ENCODE results near the gene EPB41L2.
A peak's percentile ranks its signal among the peaks of the same experiment; 100 is the strongest.

Gene EPB41L2

GRCh38 chr6:131002661-131002980, 60.4 kb downstream of the EPB41L2 start:
- H3K27ac ChIP-seq (ENCODE audit: low read length) = no peak overlapping the region

DNA sequence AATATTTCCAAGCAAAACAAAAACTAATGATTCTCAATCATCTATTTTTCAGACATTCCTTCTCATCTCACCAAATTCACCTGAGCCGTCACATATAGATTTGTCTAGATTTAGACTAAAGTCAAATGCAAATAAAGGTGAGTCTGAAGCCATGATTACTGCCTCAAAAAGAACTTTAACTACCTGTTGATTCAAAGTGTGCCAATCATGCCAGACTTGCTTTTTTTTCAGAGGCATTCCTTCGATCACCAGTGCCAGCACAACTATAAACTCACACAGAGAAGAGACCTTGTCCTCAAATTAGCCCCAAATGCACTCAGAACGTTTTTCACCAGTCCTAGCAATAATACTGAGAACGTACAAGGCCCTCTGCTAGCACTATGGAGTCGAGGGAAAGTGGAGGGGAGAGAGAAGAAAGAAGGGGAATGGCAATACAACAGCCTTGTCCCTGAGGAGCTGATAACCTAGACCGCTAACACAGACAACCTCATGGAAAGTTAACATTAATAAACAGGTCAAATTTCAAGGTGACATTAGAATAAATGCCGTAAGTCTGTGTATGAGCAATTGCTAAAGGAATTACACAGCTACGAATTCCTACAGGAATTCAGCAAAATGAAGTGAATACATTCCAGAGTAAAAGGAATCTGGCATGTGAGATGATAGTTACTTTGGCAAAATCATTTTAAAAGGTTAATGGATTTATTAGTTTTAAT, 60.9 kb downstream of the EPB41L2 start:
- peaks cover 3 to 6% of the 10 kb centered on the region in 2 donors for H3K4me1 ChIP-seq (ENCODE audit: control insufficient read depth in 1 of 2, insufficient read depth in 2 of 2, low read length in 2 of 2)
- H3K4me3 ChIP-seq (ENCODE audit: low read depth in 1 of 2, low read length in 2 of 2) = no peak overlapping the region
- H3K9me3 ChIP-seq (ENCODE audit: control insufficient read depth in 1 of 2, low read length in 2 of 2) = peaks cover 0 to 5% of the 10 kb centered on the region in 2 donors
- no peaks in the 10 kb centered on the region for H3K36me3 ChIP-seq (ENCODE audit: control insufficient read depth in 1 of 2, insufficient read depth in 2 of 2, low read length in 2 of 2)
- H3K27me3 ChIP-seq (ENCODE audit: low read depth, low read length) = no peaks in the 10 kb centered on the region
- H3K27ac ChIP-seq (ENCODE audit: low read length) = no peak overlapping the region

More at GRCh38 chr6:131002661-131002980, 60.4 kb downstream of the EPB41L2 start:
- Histone ChIP-seq H3K4me3 (ENCODE audit: low read depth in 1 of 2, low read length in 2 of 2) (no peak overlapping the region), H3K27me3 (ENCODE audit: low read depth, low read length) (no peaks in the 10 kb centered on the region), H3K9me3 (ENCODE audit: control insufficient read depth in 1 of 2, low read length in 2 of 2) (peaks cover 0 to 10% of the 10 kb centered on the region in 2 donors), H3K4me1 (ENCODE audit: control insufficient read depth in 1 of 2, insufficient read depth in 2 of 2, low read length in 2 of 2) (peaks cover 3 to 6% of the 10 kb centered on the region in 2 donors), H3K36me3 (ENCODE audit: control insufficient read depth in 1 of 2, insufficient read depth in 2 of 2, low read length in 2 of 2) (no peaks in the 10 kb centered on the region)

GRCh38 chr6:131001111-131001736, 61.8 kb downstream of the EPB41L2 start:
- Histone ChIP-seq H3K9me3 (ENCODE audit: control insufficient read depth in 1 of 2, low read length in 2 of 2) (no peaks in the 10 kb centered on the region), H3K27me3 (ENCODE audit: low read depth, low read length) (no peaks in the 10 kb centered on the region), H3K36me3 (ENCODE audit: control insufficient read depth in 1 of 2, insufficient read depth in 2 of 2, low read length in 2 of 2) (no peaks in the 10 kb centered on the region), H3K4me3 (ENCODE audit: low read depth in 1 of 2, low read length in 2 of 2) (peak overlapping the region; percentile 22 to 45), H3K27ac (ENCODE audit: low read length) (no peak overlapping the region), H3K4me1 (ENCODE audit: control insufficient read depth in 1 of 2, insufficient read depth in 2 of 2, low read length in 2 of 2) (peaks cover 3 to 6% of the 10 kb centered on the region in 2 donors)

- Histone ChIP-seq H3K27ac (ENCODE audit: low read length) (no peak overlapping the region), H3K27me3 (ENCODE audit: low read depth, low read length) (no peaks in the 10 kb centered on the region), H3K9me3 (ENCODE audit: control insufficient read depth in 1 of 2, low read length in 2 of 2) (no peaks in the 10 kb centered on the region), H3K36me3 (ENCODE audit: control insufficient read depth in 1 of 2, insufficient read depth in 2 of 2, low read length in 2 of 2) (no peaks in the 10 kb centered on the region), H3K4me3 (ENCODE audit: low read depth in 1 of 2, low read length in 2 of 2) (no peak overlapping the region), H3K4me1 (ENCODE audit: control insufficient read depth in 1 of 2, insufficient read depth in 2 of 2, low read length in 2 of 2) (peaks cover 3 to 6% of the 10 kb centered on the region in 2 donors)
Measured at GRCh38 chr6:131000544-131000943, 62.5 kb downstream of the EPB41L2 start.

DNA sequence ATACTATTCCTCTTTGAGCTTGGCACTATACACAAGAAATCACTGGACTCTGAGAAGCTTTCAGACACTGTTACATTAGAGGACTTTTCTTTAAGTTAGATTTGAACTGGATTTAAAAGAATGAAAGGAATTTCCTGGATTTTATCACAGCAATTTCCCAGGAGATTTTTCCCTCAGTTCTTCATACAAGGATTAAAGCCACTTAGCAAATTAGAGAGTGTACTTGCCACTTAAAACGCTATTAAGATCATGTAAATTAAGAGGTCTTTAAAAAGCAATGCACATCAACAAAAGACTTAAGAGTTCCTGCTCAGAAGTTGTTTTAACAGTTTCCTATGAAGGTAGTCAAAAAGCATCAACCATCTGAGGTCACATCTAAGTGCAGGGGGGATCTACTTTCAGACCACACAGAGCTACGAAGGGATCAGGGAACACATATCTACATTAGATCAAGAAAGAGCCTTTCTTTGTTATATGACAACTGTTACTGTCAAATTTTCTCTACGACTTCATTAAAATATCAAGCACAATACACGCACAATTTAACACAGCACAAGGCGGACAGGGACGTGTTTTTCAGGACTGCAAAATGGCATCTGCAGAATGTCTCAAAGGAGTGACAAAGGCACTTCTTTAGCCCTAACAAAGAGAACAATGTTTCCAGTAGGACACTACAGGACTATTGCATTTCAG, 65.8 kb downstream of the EPB41L2 start:
- no peak overlapping the region for H3K27ac ChIP-seq (ENCODE audit: low read length)
- H3K4me1 ChIP-seq (ENCODE audit: control insufficient read depth in 1 of 2, insufficient read depth in 2 of 2, low read length in 2 of 2) = no peaks in the 10 kb centered on the region
- no peak overlapping the region for H3K4me3 ChIP-seq (ENCODE audit: low read depth in 1 of 2, low read length in 2 of 2)
- no peaks in the 10 kb centered on the region for H3K36me3 ChIP-seq (ENCODE audit: control insufficient read depth in 1 of 2, insufficient read depth in 2 of 2, low read length in 2 of 2)
- no peaks in the 10 kb centered on the region for H3K9me3 ChIP-seq (ENCODE audit: control insufficient read depth in 1 of 2, low read length in 2 of 2)
- H3K27me3 ChIP-seq (ENCODE audit: low read depth, low read length) = no peaks in the 10 kb centered on the region

DNA sequence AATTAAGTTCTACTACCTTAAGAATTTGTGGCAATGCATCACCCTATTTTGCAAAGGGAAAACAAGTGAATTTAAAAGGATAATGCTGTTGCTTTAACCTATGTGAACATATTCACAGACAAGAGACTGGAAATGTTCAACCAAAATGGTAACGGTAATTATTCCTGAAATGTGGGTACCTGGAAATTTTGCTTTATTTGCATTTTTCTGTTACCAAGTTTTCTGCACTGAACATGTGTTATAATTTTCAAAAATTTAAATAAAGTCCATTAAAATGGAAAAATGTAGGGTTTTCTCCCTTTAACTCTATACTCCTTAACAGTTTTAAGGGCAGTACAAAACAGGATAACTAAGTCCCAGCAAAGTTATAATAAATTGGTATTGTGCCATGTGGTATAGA, 66.4 kb downstream of the EPB41L2 start:
- Histone ChIP-seq H3K27ac (ENCODE audit: low read length) (no peak overlapping the region), H3K9me3 (ENCODE audit: control insufficient read depth in 1 of 2, low read length in 2 of 2) (no peaks in the 10 kb centered on the region), H3K36me3 (ENCODE audit: control insufficient read depth in 1 of 2, insufficient read depth in 2 of 2, low read length in 2 of 2) (no peaks in the 10 kb centered on the region), H3K4me3 (ENCODE audit: low read depth in 1 of 2, low read length in 2 of 2) (no peak overlapping the region), H3K27me3 (ENCODE audit: low read depth, low read length) (no peaks in the 10 kb centered on the region), H3K4me1 (ENCODE audit: control insufficient read depth in 1 of 2, insufficient read depth in 2 of 2, low read length in 2 of 2) (no peaks in the 10 kb centered on the region)

GRCh38 chr6:130995783-130996447, 67.1 kb downstream of the EPB41L2 start:
- Histone ChIP-seq H3K27ac (ENCODE audit: low read length) (no peak overlapping the region), H3K4me1 (ENCODE audit: control insufficient read depth in 1 of 2, insufficient read depth in 2 of 2, low read length in 2 of 2) (no peaks in the 10 kb centered on the region), H3K9me3 (ENCODE audit: control insufficient read depth in 1 of 2, low read length in 2 of 2) (no peaks in the 10 kb centered on the region)

DNA sequence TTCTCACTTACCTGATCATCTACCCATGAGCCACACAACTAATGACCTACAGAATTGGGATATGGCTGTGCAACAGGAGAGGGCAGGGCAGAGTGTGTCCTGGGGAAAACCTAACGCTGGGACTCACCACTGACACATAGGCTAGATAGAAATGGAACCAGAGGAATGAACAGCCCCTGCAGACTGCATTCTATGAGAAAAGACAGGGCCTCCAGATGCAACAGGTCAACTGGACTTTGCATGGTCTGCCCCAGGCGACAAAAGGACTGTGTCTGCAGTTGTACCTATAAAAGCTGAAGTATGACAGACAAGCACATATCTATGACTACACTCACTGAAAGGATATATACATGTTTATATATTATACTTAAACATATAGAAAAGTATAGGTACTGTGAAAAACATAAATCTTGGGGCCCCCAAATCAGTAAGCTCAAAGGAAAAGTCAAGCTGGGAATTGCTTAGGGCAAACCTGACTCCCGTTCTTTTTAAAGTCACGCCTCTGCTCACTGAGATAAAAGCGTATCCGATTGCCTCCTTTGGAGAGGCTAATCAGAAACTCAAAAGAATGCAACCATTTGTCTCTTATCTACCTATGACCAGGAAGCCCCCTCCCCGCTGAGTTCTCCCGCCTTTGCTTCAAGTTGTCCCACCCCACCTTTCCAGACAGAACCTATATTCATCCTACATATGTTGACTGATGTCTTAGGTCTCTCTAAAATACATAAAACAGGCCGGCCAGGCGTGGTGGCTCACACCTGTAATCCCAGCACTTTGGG, 68.5 kb downstream of the EPB41L2 start:
- Histone ChIP-seq H3K4me3 (ENCODE audit: low read depth in 1 of 2, low read length in 2 of 2) (no peak overlapping the region), H3K9me3 (ENCODE audit: control insufficient read depth in 1 of 2, low read length in 2 of 2) (no peaks in the 10 kb centered on the region), H3K4me1 (ENCODE audit: control insufficient read depth in 1 of 2, insufficient read depth in 2 of 2, low read length in 2 of 2) (peaks cover 0 to 5% of the 10 kb centered on the region in 2 donors), H3K27ac (ENCODE audit: low read length) (no peak overlapping the region), H3K36me3 (ENCODE audit: control insufficient read depth in 1 of 2, insufficient read depth in 2 of 2, low read length in 2 of 2) (no peaks in the 10 kb centered on the region), H3K27me3 (ENCODE audit: low read depth, low read length) (no peaks in the 10 kb centered on the region)

More at GRCh38 chr6:130995783-130996447, 67.1 kb downstream of the EPB41L2 start:
- Histone ChIP-seq H3K4me3 (ENCODE audit: low read depth in 1 of 2, low read length in 2 of 2) (no peak overlapping the region), H3K27me3 (ENCODE audit: low read depth, low read length) (no peaks in the 10 kb centered on the region), H3K36me3 (ENCODE audit: control insufficient read depth in 1 of 2, insufficient read depth in 2 of 2, low read length in 2 of 2) (no peaks in the 10 kb centered on the region)

DNA sequence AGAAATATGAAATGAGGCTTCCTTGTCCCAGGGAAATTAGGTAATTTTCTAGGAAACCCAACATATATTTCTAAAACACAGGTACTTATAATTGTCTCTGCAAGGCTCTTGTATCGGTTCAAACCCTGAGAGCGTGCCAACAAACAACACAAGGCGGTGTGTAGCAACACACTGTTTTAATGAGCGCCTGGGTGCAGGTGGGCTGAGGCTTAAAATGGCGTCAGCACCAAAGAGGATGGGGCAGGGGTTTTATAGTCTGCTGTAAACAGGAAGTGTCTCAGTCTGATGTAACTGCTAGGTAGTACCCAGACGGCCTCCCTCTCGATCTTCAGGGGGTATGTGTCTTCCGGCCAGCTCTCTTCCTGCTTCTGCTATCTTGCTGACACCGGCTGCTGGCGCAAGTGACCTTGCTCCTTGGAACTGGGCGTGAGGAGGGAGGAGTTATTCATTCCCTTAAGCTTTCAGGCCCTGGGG, 69.7 kb downstream of the EPB41L2 start:
- Histone ChIP-seq H3K36me3 (ENCODE audit: control insufficient read depth in 1 of 2, insufficient read depth in 2 of 2, low read length in 2 of 2) (no peaks in the 10 kb centered on the region), H3K4me1 (ENCODE audit: control insufficient read depth in 1 of 2, insufficient read depth in 2 of 2, low read length in 2 of 2) (peaks cover 0 to 5% of the 10 kb centered on the region in 2 donors), H3K4me3 (ENCODE audit: low read depth in 1 of 2, low read length in 2 of 2) (no peak overlapping the region), H3K9me3 (ENCODE audit: control insufficient read depth in 1 of 2, low read length in 2 of 2) (no peaks in the 10 kb centered on the region), H3K27me3 (ENCODE audit: low read depth, low read length) (no peaks in the 10 kb centered on the region), H3K27ac (ENCODE audit: low read length) (no peak overlapping the region)

DNA sequence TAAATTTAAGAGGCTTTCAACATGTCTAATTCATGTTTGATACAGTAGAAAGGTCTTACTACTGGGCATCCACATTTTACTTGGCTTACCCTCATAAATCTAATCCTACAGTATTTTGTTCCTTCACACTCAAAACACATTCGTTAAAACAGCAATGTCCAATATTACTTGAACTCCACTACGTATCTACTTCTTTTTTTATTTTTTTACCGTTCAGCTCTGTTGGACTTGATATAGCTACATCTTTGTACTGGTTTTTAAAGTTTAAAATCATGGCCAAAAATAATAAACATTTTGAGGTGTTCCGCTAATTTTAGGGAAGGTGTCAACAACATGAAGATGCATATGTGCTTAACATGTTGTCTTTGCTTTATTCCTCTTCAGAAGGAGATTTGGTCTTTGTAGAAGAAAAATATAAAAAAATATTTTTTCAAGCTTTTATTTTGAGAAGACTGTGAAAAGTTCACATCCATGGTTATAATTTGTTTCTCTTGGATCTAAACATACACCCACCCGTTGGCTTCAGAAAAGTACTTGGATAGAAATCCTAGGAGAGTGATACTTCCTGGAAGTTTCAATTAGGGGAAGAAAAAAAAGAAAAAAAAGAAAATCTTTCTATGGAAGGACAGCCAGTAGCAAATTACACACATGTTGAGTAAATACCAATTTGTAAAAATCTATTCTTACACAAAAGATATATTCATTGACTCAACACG, 71.5 kb downstream of the EPB41L2 start:
- no peaks in the 10 kb centered on the region for H3K27me3 ChIP-seq (ENCODE audit: low read depth, low read length)
- H3K9me3 ChIP-seq (ENCODE audit: control insufficient read depth in 1 of 2, low read length in 2 of 2) = no peaks in the 10 kb centered on the region
- H3K27ac ChIP-seq (ENCODE audit: low read length) = no peak overlapping the region
- peaks cover 0 to 5% of the 10 kb centered on the region in 2 donors for H3K4me1 ChIP-seq (ENCODE audit: control insufficient read depth in 1 of 2, insufficient read depth in 2 of 2, low read length in 2 of 2)
- no peaks in the 10 kb centered on the region for H3K36me3 ChIP-seq (ENCODE audit: control insufficient read depth in 1 of 2, insufficient read depth in 2 of 2, low read length in 2 of 2)
- H3K4me3 ChIP-seq (ENCODE audit: low read depth in 1 of 2, low read length in 2 of 2) = no peak overlapping the region

All from muscle layer of duodenum (tissue), 2 donors.